Smooth muscle cell (in vitro differentiated cells): ENCODE measurements around the gene SLC41A3. TPM values are rescaled to one million over a fixed set of nuclear protein-coding genes. Genes with fewer than 3 reads are reported as not detected.

Experiments used
- DNase-seq: peaks from one replicate; lab custom pipeline; 2025; ENCODE audit not compliant: unreplicated experiment; lab: John Stamatoyannopoulos, UW
- H2AFZ ChIP-seq: fragments of 200-600 bp; sonication (generic); 2 replicates; pipeline ENCODE4 v1.6.0; 2016; ENCODE audit warnings: antibody characterized with exemption, low read depth, mild to moderate bottlenecking
- H3F3A ChIP-seq: fragments of 200-600 bp; sonication (generic); 2 replicates; pipeline ENCODE4 v1.6.0; 2017; ENCODE audit warnings: antibody characterized with exemption, low read depth
- H3K27ac ChIP-seq: fragments of 200-600 bp; sonication (generic); 2 replicates; pipeline ENCODE4 v1.5.1; 2016; ENCODE audit warnings: low read depth, mild to moderate bottlenecking
- H3K27me3 ChIP-seq: fragments of 200-600 bp; sonication (generic); 2 replicates; pipeline ENCODE4 v1.6.1; 2016; ENCODE audit warnings: low read depth, mild to moderate bottlenecking
- H3K36me3 ChIP-seq: fragments of 200-600 bp; sonication (generic); 2 replicates; pipeline ENCODE4 v1.5.1; 2016; ENCODE audit warnings: low read depth
- H3K4me1 ChIP-seq: fragments of 200-600 bp; sonication (generic); 2 replicates; pipeline ENCODE4 v1.5.1; 2016; ENCODE audit warnings: low read depth
- H3K4me2 ChIP-seq: fragments of 200-600 bp; sonication (generic); 2 replicates; pipeline ENCODE4 v1.6.0; 2016; ENCODE audit warnings: mild to moderate bottlenecking
- H3K4me3 ChIP-seq: fragments of 200-600 bp; sonication (generic); 2 replicates; pipeline ENCODE4 v1.5.1; 2016; ENCODE audit warnings: mild to moderate bottlenecking
- H3K79me2 ChIP-seq: fragments of 200-600 bp; sonication (generic); 2 replicates; pipeline ENCODE4 v1.6.0; 2016; ENCODE audit warnings: low read depth, mild to moderate bottlenecking
- H3K9ac ChIP-seq: fragments of 200-600 bp; sonication (generic); 2 replicates; pipeline ENCODE4 v1.6.0; 2016; ENCODE audit warnings: low read depth
- H3K9me3 ChIP-seq: fragments of 200-600 bp; sonication (generic); replicated peaks from 2 replicates; pipeline ENCODE4 v1.5.1; 2016; ENCODE audit warnings: low read depth
- H4K20me1 ChIP-seq: fragments of 200-600 bp; sonication (generic); 2 replicates; pipeline ENCODE4 v1.6.0; 2016; ENCODE audit warnings: low read depth
- CTCF ChIP-seq: fragments of 200-600 bp; sonication (generic); IDR thresholded peaks from 2 replicates; pipeline ENCODE4 v1.5.1; 2017; ENCODE audit warnings: borderline replicate concordance, mild to moderate bottlenecking, antibody characterized with exemption; ENCODE audit not compliant: insufficient read depth, poor library complexity, severe bottlenecking
- WGBS: methylation state at CpG from one replicate; pipeline ENCODE4 v1.1.7; 2016; ENCODE audit warnings: low lambda C conversion rate; 5-methylcytosine and 5-hydroxymethylcytosine counted together
- polyA plus RNA-seq: library from polyadenylated mRNA; unstranded; fragments of >200 nt; fragmentation: Nextera tagmentation; extraction: Ambion mirVana; gene quantifications from 2 replicates; pipeline ENCODE4 v1.2.1, GENCODE V29; 2016
- total RNA-seq: library from RNA; depleted of rRNA; stranded (reverse); fragments of >200 nt; gene quantifications from 2 replicates; pipeline ENCODE4 v1.2.3, GENCODE V29; 2014

The SLC41A3 gene
- total RNA-seq (23.9 and 25.5 TPM in 2 replicates), polyA plus RNA-seq (14.5 and 20.7 TPM in 2 replicates)

GRCh38 chr3:126083913-126084767 is at the start of gene SLC41A3:
Gene SLC41A3 (minus strand): TSS chr3:126084124. CDS start chr3:126068219, 15,905 bp downstream.
- peaks cover 5% of the 10 kb centered on the region for H3K4me1 ChIP-seq
- DNase-seq = peak; percentile 66
- peak within 1 kb of the TSS; percentile 93 for H3K4me2 ChIP-seq
- H3K27ac ChIP-seq = peak within 1 kb of the TSS; percentile 39
- no peaks in the 10 kb centered on the region for H3K79me2 ChIP-seq
- H3K9ac ChIP-seq = peak within 1 kb of the TSS; percentile 84
- no peaks in the 10 kb centered on the region for H3K36me3 ChIP-seq
- H3K27me3 ChIP-seq = no peaks in the 10 kb centered on the region
- no peaks in the 10 kb centered on the region for H3F3A ChIP-seq
- peak; percentile 31 for TF ChIP-seq CTCF
- peaks cover 6% of the 10 kb centered on the region for H3K9me3 ChIP-seq
- H3K4me3 ChIP-seq = peak within 1 kb of the TSS; percentile 86
- peak within 1 kb of the TSS; percentile 95 for H2AFZ ChIP-seq
- H4K20me1 ChIP-seq = no peaks in the 10 kb centered on the region
- 10% methylated on average over 19 of the region's 72 CpGs for WGBS

- no peak for TF ChIP-seq CTCF
- no peaks in the 10 kb centered on the region for H3K79me2 ChIP-seq
Observed at GRCh38 chr3:126133606-126134005, 49.7 kb upstream of the SLC41A3 start.

GRCh38 chr3:126132751-126133511 is 49.0 kb upstream of the SLC41A3 start:
- H3K27me3 ChIP-seq = peaks cover 1% of the 10 kb centered on the region
- H2AFZ ChIP-seq = no peak overlapping the region
- TF ChIP-seq CTCF = peak; percentile 26
- DNase-seq = no peak
- no peaks in the 10 kb centered on the region for H4K20me1 ChIP-seq
- H3K9ac ChIP-seq = no peak overlapping the region
- no peaks in the 10 kb centered on the region for H3F3A ChIP-seq
- 42% methylated on average over 14 of the region's 14 CpGs for WGBS
- H3K4me3 ChIP-seq = no peak overlapping the region
- H3K4me1 ChIP-seq = no peaks in the 10 kb centered on the region
- no peak overlapping the region for H3K27ac ChIP-seq
- H3K4me2 ChIP-seq = no peak overlapping the region
- H3K79me2 ChIP-seq = no peaks in the 10 kb centered on the region
- H3K9me3 ChIP-seq = no peaks in the 10 kb centered on the region
- H3K36me3 ChIP-seq = no peaks in the 10 kb centered on the region

More at GRCh38 chr3:126133606-126134005, 49.7 kb upstream of the SLC41A3 start:
- Histone ChIP-seq H3K36me3 (no peaks in the 10 kb centered on the region), H3K27me3 (peaks cover 7% of the 10 kb centered on the region), H3K9me3 (no peaks in the 10 kb centered on the region), H3K4me1 (no peaks in the 10 kb centered on the region), H4K20me1 (no peaks in the 10 kb centered on the region), H3K27ac (no peak overlapping the region), H3F3A (no peaks in the 10 kb centered on the region), H3K4me2 (no peak overlapping the region), H2AFZ (no peak overlapping the region), H3K4me3 (no peak overlapping the region), H3K9ac (no peak overlapping the region)
- DNase-seq = no peak
- 81% methylated on average over 6 of the region's 6 CpGs for WGBS
